GM18508 (cell line): ENCODE measurements around the gene KIAA1328.
A peak's percentile ranks its signal among the peaks of the same experiment; 100 is the strongest.

Experiments
- ATAC-seq: cut with Tn5 transposase; IDR thresholded peaks from one replicate; pipeline ENCODE4 v1.9.1; 2021; ENCODE audit warnings: moderate number of reproducible peaks; ENCODE audit not compliant: insufficient read depth, unreplicated experiment

The KIAA1328 gene

DNA sequence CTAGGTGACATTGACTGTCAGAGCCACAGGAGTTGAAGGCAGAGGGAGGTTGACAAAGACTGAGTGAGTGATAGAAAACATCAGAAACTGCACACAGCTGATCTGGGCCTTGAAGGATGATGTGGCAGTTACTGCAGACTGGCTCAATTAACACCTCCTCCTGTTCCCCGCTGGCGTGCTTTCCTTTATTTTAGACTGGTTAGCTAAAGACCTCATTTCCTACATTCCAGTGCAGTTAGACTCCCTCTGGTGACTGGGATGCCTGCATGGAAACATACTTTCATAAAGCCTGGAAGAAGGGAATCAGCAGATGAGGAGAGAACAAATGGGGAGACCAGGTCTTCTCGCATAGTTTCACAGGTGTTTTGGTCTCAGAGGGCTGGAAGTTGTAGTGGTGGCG lies 7.2 kb upstream of the KIAA1328 start:
- no peak for ATAC-seq

DNA sequence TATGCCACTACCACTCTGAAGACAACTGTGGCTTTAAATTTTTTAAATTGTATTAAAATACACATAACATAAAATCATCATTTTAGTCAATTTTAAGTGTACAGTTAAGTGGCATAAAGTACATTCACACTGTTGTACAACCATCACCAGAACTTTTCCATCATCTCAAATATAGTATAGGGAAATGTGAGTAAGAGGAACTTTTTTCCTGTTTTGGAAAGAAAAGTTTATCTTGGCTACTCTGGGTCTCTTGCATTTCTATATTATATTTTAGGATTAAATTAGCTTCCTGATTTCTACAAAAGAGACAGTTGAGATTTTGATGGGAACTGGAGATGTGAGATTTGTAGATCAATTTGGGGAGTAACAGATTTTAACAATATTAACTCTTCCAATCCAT lies 3.4 kb upstream of the KIAA1328 start:
- ATAC-seq: no peak

DNA sequence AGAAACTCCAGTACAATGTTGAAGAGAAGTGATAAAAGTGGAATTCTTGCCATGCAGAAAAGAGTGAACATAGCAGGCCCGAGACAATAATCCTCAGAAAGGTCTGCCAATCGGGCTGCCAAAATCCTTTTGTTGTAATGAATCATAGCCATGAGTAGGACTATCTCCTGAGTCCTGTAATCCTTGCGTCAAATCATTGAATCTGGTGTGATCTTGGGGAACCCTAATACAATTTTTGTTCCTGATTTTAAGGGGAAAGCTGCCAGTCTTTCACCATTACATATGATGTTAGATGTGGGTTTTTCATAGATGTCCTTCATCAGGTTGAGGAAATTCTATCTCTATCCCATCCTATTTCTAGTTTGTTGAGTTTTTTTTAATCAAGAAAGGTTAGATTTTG lies 2.4 kb upstream of the KIAA1328 start:
- no peak for ATAC-seq

DNA sequence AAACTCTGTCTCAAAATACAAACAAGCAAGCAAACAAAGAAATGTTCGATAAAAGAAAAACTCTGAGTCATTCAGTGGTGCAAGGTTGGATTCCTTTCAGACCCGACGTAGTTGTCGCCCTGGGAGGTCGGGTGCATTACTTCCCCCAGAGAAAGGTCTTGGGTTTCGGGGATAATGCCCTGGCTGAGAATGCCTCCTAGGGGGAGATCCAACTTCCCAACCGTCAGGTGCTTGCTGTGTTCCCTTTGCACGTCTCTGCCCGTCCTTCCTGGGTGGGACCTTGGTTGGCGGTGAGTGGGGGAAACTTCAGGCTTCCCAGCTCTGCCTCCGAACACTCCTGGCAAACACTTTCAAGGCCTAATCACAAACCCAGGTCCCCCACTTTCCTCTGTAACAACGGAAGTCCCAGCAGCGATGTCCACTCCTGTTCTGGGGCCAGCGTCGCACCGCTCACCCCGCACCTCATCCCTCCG lies 734 bp upstream of the KIAA1328 start:
- ATAC-seq: peak; percentile 13

DNA sequence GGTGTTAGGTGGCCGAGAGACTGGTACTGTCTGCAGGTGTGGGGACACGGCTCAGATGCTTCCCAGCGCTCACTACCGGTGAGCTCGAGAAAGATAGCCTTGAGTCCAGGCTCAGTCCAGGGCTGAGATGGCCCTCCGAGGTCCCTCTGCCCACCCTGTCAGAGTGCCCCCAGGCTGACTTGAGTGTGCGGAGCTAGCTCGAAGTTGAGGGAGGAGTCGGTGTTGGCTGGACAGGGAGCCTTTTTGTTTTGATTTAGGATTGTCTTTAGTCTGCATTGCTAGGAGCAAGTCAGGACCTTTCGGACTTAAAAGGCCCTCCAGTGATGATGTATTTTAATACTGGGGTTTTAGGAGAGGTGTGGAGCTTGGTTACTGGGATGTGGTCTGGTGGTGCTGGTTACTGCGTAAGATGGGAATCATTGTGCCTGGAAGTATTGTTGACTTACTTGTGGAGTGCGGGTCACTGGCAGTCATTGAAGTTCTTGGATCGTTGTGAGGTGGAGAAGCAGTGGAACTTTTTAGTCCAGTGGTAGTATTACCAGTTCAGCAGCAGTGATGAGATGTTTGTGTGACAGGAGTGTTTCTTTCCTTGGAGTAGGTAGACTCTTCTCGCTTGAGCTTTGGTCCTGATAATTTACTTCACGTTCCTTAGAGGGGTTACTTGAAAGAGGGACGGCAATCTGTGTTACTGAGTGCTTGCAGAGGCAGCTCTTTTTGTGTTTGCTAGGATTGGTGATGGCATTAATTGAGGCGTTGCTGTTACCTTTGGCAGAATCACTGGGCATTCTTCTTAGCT lies 633 bp downstream of the KIAA1328 start:
- peak; percentile 3 for ATAC-seq

DNA sequence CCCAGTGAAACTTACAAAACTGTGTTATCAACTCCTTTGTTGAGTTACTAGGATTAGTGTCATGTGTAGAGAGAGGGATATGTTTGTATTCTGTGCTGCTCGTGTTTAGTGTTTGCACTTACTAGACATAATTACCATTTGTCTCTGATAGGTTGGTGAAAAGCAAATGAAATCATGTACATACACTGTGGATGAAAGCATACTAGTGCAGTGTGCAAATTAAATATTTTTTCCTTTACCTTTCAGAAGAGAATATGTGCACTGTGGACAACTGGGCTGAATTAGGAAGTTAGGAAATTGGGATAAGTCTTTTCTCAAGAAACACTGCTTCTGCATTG lies 1.2 kb downstream of the KIAA1328 start:
- no peak for ATAC-seq

DNA sequence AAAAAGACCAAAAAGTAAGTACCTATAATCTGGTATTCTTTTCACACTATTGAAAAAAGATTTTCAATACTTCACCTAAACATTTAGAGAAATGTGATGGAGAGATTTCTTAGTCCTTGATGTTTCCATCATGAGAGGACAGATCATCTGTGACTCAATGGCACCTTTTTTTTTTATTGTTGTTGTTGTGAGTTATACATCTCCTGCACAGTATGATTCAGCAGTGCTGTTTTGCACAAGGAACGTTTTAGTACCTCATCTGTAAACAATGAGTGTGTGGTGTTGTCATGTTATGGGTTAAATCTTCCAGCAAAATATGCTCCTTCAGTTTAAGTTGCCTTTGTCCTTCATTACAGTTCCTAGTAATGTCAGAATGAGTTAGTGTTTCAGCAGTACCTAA lies 2.2 kb downstream of the KIAA1328 start:
- no peak for ATAC-seq

DNA sequence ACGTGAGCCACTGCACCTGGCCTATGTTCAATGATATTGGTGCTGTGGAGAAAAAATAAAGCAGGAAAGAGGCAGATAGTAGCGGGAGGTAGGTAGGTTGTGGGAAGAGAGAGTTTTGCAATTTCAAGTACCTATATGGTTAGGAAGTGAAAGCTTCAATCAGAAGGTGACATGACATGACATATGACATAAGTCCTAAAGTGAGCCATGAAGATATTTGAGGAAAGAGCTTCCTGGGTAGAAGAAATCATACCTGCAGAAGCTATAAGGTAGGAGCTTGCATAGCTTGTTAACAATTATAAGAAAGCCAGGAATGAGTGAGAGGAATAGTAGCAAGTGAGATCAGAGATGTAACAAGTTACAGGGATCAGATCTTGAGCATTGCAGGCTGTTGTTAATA lies 4.2 kb downstream of the KIAA1328 start:
- no peak for ATAC-seq

DNA sequence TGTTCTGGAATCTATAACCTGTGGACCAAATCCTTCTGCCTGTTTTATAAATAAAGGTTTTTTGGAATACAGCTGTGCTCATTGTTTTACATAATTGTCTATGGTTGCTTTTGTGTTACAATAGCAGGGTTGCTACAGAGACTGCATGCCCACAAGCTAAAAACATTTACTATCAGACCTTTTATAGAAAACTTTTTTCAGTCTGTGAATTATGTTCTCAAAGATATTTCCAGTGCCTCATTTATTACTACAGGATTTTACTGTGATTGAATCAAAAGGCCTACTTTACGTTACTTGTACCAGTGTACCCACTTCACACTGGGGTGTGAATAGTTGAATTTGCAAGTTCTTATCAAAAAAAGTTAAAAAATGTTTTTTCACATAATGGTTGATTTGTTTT lies 7.0 kb downstream of the KIAA1328 start:
- ATAC-seq: no peak

DNA sequence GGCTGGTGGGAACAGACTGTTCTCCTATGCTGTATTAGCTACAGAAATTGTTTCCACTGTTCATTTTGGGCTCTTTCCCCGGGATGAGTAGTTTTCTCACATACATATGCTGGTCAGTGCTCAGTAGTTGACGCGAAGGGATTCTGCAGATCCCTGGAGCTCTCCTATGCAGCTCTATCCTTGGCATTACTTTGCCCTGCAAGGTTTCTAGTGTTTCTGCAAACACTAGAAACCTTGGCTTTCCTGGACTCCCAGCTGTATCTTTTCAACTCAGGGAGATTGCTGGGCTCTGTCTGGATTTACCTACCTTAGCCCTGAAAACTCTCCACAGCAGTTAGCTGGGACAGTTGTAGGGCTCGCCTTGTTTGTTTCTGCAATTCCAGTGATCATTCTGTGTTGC lies 10.9 kb downstream of the KIAA1328 start:
- ATAC-seq: no peak

DNA sequence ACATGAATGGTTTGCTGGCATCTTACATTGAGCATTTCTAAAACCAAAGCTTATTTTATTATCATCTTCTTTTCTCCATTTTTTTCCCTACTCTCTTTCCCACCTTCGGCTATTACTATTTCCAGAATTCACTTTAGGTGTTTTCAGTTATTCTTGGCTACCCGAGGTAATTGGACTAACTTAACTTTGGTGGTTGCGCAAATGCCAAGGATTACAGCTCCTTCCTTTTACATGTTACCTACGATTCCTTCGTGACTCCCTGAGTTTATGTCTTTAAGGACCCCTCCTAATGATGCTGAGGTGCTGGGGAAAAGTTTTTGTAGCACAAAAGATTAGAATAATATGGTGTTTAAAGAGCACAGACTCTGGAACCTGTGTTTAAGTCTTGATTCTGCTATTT lies 14.3 kb downstream of the KIAA1328 start:
- ATAC-seq: no peak

DNA sequence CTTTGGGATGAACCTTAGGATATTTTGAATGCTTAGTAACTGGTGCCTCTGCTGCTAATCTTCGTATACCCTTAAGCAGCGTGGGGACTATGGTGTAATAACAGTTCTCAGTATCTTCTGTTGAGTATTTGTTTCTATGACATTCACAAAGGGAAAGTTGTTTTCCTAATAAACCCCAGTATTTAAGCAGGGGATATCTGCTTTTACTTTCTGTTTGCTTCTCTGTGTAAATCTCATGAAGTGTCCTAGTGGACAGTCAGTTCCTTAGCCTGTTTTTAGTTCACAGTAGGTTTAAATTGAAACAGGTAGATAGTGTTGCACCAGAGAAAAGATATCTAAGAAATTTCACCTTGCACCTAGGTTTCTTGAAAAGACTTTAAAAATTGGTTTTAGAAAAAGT lies 14.9 kb downstream of the KIAA1328 start:
- ATAC-seq: peak; percentile 44

DNA sequence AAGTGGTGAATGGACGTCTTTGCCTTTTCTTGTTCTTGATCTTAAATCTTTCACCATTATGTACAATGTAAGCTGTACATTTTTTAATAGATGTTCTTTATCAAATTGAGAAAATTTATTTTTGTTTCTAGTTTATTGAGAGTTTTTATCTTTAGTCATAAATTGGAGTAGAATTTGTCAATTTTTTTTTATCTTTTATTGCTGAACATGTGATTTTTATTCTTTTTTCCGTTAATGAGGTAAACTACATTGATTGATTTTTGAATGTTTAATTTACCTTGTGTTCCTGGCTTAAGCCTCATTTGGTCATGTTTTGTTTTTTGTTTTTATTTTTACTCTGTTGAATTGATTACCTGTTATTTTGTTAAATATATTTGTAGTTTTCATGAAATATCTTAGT lies 19.7 kb downstream of the KIAA1328 start:
- ATAC-seq: no peak

DNA sequence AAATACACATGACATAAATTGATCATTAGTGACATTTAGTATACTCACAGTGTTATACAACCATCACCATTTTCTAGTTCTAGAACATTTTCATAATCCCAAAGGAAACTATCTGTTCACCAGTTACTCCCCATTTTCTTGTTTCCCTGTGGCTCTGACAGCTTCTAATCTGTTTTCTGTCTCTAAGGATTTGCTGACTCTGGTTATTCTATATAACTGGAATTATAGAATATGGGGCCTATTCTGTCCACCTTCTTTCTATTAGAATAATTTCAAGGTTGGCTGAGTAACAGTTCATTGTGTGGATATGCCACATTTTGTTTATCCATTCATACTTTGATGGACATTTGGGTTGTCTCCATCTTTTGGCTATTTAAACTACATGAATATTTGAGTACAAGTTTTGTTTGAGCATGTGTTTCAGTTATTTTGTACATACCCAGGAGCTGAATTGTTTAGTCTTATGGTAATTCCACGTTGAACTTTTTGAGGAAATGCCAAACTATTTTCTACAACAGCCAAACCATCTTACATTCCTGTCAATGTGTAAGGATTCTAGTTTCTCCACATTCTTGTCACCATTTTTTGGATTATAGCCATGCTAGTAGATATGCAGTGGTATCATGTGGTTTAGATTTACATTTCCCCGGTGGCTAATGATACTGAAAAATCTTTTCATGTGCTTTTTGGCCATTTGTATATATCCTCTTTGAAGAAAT lies 20.5 kb downstream of the KIAA1328 start:
- ATAC-seq: no peak

DNA sequence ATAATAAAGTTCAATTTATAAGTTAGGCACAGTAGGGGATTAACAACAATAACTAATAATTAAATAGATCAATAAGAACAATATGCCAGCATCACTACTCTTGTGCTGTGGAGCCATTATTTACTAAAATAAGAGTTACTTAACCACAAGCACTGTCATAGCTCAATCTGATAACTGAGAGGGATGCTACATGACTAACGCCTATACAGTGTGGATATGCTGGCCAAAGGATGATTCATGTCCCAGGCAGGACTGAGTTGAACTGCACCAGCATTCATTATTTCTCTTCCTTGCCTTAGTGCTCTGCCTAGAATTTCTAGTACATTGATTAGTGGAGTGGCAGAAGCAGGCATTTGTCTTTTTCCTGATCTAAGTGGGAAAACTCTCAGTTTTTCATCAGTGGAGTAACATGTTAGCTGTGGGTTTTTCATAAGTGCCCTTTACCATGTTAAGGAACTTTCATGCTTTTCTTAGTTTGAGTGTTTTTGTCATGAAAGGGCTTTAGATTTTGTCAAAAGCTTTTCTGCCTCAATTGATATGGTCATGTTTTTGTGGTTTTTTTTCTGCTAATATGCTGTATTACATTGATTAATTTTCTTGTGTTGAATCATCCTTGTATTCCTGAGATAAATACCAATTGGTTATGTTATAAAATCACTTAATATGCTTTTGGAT lies 21.7 kb downstream of the KIAA1328 start:
- no peak for ATAC-seq

DNA sequence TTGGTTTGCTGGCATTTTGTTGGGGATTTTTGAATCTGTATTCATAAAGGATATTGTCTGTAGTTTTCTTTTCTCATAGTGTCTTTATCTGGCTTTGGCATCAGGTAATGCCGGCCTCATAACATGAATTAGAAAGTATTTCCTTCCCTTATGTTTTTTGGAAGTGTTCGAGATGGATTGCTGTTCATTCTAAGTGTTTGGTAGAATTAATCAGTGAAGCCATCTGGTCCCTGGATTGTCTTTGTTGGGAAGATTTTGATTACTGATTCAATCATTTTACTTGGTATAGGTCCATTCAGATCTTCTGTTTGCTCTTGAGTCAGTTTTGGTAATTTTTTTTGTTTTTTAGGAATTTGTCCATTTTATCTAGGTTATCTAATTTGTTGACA lies 22.3 kb downstream of the KIAA1328 start:
- ATAC-seq: no peak

DNA sequence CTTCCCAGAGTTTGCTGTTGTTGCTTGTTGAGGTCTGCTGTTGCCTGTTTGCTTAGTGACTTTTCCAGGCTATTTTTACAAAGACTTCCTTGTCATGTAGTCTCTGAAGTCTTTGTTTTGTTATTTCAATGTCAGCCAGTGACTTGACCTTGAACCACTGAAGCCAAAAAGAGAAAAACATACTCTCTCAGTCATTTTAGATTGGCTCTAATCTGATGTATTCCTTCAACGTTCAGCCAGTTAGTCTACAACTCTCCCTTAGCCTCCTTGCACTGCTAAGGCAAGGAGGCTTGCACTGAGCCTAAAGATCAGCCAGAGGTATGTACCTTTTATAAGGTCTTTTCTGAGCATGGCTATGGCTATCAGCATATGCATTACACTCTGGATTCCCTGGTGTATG lies 27.9 kb downstream of the KIAA1328 start:
- no peak for ATAC-seq

DNA sequence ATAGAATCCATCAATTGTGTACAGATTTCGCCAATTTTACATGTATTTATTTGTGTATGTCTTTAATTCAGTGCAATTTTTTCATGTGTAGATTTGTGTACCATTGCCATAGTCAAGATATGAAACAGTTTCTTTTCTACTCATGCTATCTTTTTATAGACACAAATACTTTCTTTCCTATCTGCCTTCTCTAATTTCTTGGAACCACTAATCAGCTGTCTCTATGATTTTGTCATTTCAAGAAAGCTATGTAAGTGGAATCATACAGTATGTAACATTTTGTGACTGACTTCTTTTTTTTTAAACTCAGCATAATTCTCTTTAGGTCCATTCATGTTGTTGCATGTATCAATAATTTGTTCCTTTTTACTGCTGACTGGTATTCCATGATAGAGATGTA lies 33.3 kb downstream of the KIAA1328 start:
- ATAC-seq: no peak

DNA sequence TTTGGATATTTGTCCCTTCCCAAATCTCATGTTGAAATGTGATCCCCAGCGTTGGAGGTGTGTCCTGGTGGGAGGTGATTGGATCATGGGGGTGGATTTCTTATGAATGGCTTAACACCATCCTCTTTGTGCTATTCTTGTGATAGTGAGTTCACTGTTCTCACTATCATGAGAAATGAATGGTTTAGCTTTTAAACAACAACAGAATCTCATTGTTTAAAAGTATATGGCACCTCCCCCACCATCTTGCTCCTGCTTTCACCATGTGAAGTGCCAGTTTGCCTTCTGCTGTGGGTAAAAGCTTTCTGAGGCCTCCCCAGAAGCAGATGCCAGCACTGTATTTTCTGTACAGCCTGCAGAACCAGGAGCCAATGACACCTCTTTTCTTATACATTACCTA lies 38.1 kb downstream of the KIAA1328 start:
- ATAC-seq: no peak

DNA sequence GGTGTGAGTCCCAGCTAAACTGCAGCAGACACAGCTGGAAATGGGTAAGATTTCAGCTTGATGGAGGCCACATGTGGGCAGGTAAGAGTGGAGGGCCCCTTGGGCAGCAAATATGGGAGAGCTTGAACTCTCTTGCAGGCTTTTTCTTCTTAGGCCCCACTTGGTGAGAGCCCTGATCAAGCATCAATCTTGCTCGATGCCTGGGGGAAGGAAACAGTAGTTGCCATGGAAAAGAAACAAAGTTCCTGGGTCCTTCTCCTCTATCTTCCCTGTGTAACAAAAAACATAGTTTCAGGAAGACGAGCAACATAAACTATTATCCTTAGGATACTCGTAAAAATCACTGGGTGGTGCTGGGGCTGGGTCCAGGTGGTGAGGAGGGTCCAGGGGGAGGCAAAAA lies 42.9 kb downstream of the KIAA1328 start:
- ATAC-seq: no peak

DNA sequence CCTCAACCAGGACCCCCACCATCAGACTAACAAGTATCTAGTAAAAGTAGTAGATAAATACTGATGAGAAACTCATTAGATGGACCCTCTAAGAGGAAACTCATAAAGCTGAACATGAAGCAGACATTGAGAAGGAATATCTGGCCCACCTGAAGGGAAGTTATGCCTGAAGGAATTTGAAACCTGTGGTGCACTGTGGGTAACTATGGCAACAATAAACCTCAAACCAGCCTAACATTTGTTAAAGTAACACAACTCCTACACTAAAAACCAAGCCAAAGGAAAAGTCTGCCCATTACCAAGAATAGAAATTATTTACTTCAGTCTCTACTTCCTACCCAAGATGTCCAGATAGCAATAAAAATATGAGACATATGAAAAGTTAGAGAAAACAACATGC lies 43.4 kb downstream of the KIAA1328 start:
- no peak for ATAC-seq
